ENCODE data around the gene PCDHGB1. TPM values are rescaled to one million over a fixed set of nuclear protein-coding genes. Genes with fewer than 3 reads are reported as not detected.
A peak's percentile ranks its signal among the peaks of the same experiment; 100 is the strongest.
"Not testable (repeated sequence)": the region's sequence is repeated elsewhere in the genome, so short reads cannot be mapped to it uniquely, and the experiment has no call there.

PCDHGB1 gene
- total RNA-seq, 1 donor from 2014 or later: 6.7 TPM

DNA sequence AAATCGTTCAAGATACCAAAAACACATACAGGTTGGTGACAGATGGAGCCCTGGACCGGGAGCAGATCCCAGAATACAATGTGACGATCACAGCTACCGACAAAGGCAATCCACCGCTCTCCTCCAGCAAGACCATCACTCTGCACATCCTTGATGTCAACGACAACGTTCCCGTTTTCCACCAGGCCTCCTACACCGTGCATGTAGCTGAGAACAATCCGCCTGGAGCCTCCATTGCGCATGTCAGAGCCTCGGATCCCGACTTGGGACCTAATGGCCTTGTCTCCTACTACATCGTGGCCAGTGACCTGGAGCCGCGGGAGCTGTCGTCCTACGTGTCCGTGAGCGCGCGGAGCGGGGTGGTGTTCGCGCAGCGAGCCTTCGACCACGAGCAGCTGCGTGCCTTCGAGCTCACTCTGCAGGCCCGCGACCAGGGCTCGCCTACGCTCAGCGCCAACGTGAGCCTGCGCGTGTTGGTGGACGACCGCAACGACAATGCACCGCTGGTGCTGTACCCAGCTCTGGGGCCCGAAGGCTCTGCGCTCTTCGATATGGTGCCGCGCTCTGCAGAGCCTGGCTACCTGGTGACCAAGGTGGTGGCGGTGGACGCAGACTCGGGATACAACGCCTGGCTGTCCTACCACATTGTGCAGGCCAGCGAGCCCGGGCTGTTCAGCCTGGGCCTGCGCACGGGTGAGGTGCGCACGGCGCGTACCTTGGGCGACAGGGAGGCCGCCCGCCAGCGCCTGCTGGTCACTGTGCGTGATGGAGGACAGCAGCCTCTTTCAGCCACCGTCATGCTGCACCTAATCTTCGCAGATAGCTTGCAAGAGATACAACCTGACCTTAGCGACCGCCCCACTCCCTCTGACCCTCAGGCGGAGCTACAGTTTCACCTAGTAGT lies 21.9 kb downstream of the PCDHGB1 start:
- ATAC-seq (peak; percentile 34), DNase-seq (ENCODE audit: missing footprints) (no peak)
- intact Hi-C loops (cut with DNase I): loop anchor here (5.0 kb wide), 1 partner anchor 40 kb away; the partner anchor contains the start of gene PCDHGA10

DNA sequence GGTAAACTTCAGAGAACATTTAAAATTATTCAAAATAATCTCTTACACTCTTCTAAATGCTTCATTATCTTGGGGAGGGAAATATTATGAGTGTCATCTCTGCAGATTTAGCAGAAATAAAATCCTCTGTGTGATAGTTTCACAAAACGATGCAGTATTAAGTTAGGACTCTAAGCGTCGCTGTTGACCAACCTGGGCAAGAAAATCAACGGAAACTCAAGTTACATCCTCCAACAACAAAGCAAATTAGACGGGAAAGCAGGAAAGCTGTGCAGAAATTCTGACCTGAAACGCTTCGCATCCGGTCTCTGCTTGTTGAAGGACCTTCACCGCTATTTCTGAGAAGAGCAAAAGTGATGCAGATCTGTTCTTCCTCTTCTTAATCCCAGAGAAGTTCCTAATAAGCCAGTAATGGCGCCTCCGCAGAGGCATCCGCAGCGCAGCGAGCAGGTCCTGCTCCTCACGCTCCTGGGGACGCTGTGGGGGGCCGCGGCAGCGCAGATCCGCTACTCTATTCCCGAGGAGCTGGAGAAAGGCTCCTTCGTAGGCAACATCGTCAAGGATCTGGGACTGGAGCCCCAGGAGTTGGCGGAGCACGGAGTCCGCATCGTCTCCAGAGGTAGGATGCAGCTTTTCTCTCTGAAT lies 23.9 kb downstream of the PCDHGB1 start, which contains the start of gene PCDHGA6:
PCDHGA6 (plus strand) TSS at position 219 of the 645 bp plus-strand sequence; CDS start at position 412, 193 bp downstream.
- DNase-seq (ENCODE audit: missing footprints): no peak
- intact Hi-C loops (cut with DNase I): loop anchor here (5.0 kb wide), 1 partner anchor 39 kb away; the partner anchor contains the start of gene PCDHGA10
- ATAC-seq: no peak

DNA sequence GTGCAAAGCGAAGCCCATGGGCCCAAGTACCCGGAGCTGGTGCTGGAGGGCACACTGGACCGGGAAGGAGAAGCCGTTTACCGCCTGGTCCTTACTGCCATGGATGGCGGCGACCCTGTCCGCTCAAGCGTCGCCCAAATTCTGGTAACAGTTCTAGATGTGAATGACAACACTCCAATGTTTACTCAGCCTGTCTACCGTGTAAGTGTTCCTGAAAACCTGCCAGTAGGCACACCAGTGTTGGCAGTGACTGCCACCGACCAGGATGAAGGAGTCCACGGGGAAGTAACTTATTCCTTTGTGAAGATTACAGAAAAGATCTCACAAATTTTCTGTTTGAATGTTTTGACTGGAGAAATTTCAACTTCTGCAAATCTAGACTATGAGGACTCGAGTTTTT lies 24.7 kb downstream of the PCDHGB1 start:
- ATAC-seq (peak; percentile 26), DNase-seq (ENCODE audit: missing footprints) (no peak)
- intact Hi-C loops (cut with DNase I): loop anchor here (1.0 to 5.0 kb wide), 2 partner anchors 21 to 38 kb away; partner anchors contain the start of gene PCDHGA10

DNA sequence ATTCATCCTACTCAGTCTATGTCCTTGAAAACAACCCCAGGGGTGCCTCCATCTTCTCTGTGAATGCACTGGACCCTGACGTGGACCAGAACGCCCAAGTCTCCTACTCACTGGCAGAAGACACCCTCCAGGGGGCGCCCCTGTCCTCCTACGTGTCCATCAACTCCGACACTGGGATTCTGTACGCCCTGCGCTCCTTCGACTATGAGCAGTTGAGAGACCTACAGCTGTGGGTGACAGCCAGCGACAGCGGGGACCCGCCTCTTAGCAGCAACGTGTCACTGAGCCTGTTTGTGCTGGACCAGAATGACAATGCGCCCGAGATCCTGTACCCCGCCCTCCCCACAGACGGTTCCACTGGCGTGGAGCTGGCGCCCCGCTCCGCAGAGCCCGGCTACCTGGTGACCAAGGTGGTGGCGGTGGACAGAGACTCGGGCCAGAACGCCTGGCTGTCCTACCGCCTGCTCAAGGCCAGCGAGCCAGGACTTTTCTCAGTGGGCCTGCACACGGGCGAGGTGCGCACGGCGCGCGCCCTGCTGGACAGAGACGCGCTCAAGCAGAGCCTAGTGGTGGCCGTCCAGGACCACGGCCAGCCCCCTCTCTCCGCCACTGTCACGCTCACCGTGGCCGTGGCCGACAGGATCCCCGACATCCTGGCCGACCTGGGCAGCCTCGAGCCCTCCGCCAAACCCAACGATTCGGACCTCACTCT lies 25.7 kb downstream of the PCDHGB1 start:
- DNase-seq (ENCODE audit: missing footprints): not testable (repeated sequence)
- ATAC-seq: peak; percentile 26
- intact Hi-C loops (cut with DNase I): loop anchor here (1.0 kb wide), 1 partner anchor 20 kb away; no protein-coding TSS in a partner anchor

DNA sequence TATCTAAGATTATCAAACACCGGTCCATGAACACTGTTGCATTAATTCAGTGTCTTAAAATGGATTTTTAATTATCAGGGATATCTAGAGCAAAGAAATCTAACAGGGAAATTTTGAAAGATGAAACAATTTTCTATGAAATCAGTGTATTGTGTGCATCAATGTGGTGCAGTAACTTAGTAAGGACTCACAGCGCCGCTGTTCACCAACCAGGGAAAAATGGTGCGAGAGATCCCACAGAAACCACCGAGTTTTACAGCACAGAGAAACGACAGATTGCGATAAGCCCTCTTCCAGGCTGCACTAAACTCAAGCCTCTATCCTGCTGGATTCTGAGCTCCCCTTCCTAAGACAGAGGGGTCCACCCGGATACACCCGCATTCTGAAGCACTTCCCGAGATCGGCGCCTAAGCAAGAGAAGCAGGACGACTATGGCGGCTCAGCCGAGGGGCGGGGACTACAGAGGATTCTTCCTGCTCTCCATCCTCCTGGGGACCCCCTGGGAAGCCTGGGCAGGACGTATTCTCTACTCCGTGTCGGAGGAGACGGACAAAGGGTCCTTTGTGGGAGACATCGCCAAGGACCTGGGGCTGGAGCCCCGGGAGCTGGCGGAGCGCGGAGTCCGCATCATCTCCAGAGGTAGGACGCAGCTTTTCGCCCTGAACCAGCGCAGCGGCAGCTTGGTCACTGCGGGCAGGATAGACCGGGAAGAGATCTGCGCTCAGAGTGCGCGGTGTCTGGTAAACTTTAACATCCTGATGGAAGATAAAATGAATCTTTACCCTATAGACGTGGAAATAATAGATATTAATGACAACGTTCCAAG lies 32.8 kb downstream of the PCDHGB1 start, which contains the start of gene PCDHGA7:
PCDHGA7 (plus strand) TSS at position 274 of the 826 bp plus-strand sequence; CDS start at position 432, 158 bp downstream.
- DNase-seq (ENCODE audit: missing footprints): no peak
- intact Hi-C loops (cut with DNase I): no loop called here
- no peak for ATAC-seq

DNA sequence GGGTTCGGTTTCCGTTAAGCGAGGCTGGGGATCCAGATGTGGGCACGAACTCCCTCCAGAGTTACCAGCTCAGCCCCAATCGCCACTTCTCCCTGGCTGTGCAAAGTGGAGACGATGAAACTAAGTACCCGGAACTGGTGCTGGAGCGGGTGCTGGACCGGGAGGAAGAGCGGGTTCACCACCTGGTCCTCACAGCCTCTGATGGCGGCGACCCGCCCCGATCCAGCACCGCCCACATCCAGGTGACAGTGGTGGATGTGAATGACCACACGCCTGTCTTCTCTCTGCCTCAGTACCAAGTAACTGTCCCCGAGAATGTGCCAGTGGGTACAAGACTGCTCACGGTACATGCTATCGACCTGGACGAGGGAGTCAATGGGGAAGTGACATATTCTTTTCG lies 33.4 kb downstream of the PCDHGB1 start:
- no peak for ATAC-seq
- intact Hi-C loops (cut with DNase I): no loop called here
- DNase-seq (ENCODE audit: missing footprints): no peak

DNA sequence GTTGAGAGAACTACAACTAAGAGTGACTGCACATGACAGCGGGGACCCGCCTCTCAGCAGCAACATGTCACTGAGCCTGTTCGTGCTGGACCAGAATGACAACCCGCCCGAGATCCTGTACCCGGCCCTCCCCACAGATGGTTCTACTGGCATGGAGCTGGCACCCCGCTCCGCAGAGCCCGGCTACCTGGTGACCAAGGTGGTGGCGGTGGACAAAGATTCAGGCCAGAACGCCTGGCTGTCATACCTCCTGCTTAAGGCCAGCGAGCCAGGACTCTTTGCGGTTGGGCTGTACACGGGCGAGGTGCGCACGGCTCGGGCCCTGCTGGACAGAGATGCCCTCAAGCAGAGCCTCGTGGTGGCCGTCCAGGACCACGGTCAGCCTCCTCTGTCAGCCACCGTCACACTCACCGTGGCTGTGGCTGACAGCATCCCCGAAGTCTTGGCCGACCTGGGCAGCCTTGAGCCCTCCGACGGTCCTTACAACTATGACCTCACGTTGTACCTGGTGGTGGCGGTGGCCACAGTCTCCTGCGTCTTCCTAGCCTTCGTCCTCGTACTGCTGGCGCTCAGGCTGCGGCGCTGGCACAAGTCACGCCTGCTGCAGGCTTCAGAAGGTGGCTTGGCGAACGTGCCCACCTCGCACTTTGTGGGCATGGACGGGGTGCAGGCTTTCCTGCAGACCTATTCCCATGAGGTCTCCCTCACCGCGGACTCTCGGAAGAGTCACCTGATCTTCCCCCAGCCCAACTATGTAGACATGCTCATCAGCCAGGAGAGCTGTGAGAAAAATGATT lies 34.8 kb downstream of the PCDHGB1 start:
- ATAC-seq (no peak), DNase-seq (ENCODE audit: missing footprints) (peak; percentile 62)
- intact Hi-C loops (cut with DNase I): no loop called here

DNA sequence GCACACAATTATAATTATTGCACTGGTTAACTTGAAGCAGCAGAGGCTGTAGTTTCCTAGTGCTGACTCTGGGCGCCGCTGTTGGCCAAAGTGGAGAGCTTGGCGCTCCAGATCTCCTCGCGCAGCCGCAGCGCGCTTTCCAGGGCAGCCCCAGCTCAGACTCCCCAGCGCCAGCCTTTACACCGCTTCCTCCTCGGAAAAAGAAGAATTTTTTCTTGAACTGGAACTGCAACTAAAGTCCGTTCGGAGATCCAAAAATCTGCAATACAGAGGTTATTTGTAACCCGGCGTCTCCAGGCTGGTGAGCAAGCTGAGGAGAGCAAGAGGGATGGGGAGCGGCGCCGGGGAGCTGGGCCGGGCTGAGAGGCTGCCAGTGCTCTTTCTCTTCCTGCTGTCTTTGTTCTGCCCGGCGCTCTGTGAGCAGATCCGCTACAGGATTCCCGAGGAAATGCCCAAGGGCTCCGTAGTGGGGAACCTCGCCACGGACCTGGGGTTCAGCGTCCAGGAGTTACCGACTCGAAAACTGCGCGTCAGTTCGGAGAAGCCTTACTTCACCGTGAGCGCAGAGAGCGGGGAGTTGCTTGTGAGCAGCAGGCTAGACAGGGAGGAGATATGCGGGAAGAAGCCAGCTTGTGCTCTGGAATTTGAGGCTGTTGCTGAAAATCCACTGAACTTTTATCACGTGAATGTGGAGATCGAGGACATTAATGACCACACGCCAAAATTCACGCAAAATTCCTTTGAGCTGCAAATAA lies 37.8 kb downstream of the PCDHGB1 start, which contains the start of gene PCDHGB4:
PCDHGB4 (plus strand) TSS at position 142 of the 755 bp plus-strand sequence; CDS start at position 329, 187 bp downstream.
- DNase-seq (ENCODE audit: missing footprints) (peak; percentile 57), ATAC-seq (peak; percentile 84)
- intact Hi-C loops (cut with DNase I): not testable (repeated sequence)

DNA sequence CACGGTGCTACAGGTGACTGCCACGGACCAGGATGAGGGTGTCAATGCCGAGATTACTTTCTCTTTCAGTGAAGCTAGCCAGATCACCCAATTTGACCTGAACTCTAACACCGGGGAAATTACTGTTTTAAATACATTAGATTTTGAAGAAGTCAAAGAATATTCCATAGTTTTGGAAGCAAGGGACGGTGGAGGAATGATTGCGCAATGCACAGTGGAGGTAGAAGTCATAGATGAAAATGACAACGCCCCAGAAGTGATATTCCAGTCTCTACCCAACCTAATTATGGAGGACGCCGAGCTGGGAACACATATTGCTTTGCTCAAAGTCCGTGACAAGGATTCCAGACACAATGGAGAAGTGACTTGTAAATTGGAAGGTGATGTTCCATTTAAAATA lies 38.8 kb downstream of the PCDHGB1 start:
- no peak for ATAC-seq
- intact Hi-C loops (cut with DNase I): no loop called here

DNA sequence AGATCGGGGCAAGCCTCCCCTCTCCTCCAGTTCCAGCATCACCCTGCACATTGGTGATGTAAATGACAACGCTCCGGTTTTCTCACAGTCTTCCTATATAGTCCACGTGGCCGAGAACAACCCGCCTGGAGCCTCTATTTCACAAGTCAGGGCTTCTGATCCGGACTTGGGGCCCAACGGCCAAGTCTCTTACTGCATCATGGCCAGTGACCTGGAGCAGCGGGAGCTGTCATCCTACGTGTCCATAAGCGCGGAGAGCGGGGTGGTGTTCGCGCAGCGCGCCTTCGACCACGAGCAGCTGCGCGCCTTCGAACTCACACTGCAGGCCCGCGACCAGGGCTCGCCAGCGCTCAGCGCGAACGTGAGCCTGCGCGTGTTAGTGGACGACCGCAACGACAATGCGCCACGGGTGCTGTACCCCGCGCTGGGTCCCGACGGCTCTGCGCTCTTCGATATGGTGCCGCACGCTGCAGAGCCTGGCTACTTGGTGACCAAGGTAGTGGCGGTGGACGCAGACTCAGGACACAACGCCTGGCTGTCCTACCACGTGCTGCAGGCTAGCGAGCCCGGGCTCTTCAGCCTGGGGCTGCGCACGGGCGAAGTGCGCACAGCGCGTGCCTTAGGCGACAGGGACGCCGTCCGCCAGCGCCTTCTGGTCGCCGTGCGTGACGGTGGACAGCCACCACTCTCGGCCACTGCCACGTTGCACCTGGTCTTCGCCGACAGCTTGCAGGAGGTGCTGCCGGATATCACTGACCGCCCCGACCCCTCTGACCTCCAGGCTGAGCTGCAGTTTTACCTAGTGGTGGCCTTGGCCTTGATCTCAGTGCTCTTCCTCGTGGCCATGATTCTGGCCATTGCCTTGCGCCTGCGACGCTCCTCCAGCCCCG lies 39.5 kb downstream of the PCDHGB1 start:
- no peak for DNase-seq (ENCODE audit: missing footprints)
- intact Hi-C loops (cut with DNase I): no loop called here
- no peak for ATAC-seq

More for the DNA sequence above, 38.8 kb downstream of the PCDHGB1 start:
- no peak for DNase-seq (ENCODE audit: missing footprints)

DNA sequence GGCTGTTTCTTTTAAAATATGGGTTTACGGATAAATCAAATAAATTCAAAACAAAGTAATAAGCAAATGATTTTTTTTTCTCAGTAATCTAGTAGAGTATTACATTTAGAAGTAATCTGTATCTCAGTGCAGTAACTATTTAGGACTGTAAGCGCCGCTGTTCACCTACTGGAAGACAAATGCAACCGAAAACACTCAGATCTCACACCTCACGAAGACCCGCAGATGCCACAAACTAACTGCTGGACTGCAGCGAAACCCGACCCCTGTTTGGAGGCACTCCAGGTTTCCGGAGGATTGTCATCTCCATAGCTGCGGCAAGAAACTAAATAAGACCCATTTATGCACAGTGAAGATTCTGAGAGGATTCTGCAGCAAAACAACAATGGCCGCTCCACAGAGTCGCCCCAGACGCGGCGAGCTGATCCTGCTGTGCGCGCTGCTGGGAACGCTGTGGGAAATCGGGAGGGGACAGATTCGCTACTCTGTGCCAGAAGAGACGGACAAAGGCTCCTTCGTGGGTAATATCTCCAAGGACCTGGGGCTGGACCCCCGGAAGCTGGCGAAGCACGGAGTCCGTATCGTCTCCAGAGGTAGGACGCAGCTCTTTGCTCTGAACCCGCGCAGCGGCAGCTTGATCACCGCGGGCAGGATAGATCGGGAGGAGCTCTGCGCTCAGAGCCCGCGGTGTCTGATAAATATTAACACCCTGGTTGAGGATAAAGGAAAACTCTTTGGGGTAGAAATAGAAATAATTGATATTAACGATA lies 42.7 kb downstream of the PCDHGB1 start, which contains the start of gene PCDHGA8:
PCDHGA8 (plus strand) TSS at position 205 of the 770 bp plus-strand sequence; CDS start at position 386, 181 bp downstream.
- ATAC-seq (no peak), DNase-seq (ENCODE audit: missing footprints) (peak; percentile 54)
- intact Hi-C loops (cut with DNase I): no loop called here

DNA sequence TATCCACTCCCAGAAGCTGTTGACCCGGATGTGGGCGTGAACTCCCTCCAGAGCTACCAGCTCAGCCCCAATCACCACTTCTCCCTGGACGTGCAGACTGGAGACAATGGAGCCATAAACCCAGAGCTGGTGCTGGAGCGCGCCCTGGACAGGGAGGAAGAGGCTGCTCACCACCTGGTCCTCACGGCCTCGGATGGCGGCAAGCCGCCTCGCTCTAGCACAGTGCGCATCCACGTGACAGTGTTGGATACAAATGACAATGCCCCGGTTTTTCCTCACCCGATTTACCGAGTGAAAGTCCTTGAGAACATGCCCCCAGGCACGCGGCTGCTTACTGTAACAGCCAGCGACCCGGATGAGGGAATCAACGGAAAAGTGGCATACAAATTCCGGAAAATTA lies 43.4 kb downstream of the PCDHGB1 start:
- DNase-seq (ENCODE audit: missing footprints): no peak
- intact Hi-C loops (cut with DNase I): no loop called here
- no peak for ATAC-seq

DNA sequence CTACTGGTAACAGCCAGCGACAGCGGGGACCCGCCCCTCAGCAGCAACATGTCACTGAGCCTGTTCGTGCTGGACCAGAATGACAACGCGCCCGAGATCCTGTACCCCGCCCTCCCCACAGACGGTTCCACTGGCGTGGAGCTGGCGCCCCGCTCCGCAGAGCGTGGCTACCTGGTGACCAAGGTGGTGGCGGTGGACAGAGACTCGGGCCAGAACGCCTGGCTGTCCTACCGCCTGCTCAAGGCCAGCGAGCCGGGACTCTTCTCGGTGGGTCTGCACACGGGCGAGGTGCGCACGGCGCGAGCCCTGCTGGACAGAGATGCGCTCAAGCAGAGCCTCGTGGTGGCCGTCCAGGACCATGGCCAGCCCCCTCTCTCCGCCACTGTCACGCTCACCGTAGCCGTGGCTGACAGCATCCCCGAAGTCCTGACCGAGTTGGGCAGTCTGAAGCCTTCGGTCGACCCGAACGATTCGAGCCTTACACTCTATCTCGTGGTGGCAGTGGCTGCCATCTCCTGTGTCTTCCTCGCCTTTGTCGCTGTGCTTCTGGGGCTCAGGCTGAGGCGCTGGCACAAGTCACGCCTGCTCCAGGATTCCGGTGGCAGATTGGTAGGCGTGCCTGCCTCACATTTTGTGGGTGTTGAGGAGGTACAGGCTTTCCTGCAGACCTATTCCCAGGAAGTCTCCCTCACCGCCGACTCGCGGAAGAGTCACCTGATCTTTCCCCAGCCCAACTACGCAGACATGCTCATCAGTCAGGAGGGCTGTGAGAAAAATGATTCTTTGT lies 44.7 kb downstream of the PCDHGB1 start:
- intact Hi-C loops (cut with DNase I): loop anchor here (1.0 kb wide), 1 partner anchor 19 kb away; no protein-coding TSS in a partner anchor
- not testable (repeated sequence) for DNase-seq (ENCODE audit: missing footprints); ATAC-seq

Data from Right ventricle myocardium inferior (tissue), 1 donor.